GM21447 (cell line): ENCODE measurements around the gene CNOT3.

Source experiments
- ATAC-seq: cut with Tn5 transposase; IDR thresholded peaks from one replicate; pipeline ENCODE4 v1.9.1; 2021; ENCODE audit not compliant: unreplicated experiment

Gene CNOT3

GRCh38 chr19:54115109-54116063 lies 22.2 kb upstream of the CNOT3 start, which contains the start of the genes PRPF31 and TFPT:
TSS of gene PRPF31 (plus strand) at chr19:54115754. CDS start at chr19:54118279, 2,525 bp downstream.
TSS of gene TFPT (minus strand) at chr19:54115657. CDS start at chr19:54115269, 388 bp downstream.
- peak; percentile 78 for ATAC-seq

- ATAC-seq, result no peak
Observed at GRCh38 chr19:54121259-54121658, 16.3 kb upstream of the CNOT3 start.

- no peak for ATAC-seq
Observed at GRCh38 chr19:54123682-54124081, 13.9 kb upstream of the CNOT3 start.

GRCh38 chr19:54124393-54124792 lies 13.2 kb upstream of the CNOT3 start:
- no peak for ATAC-seq

GRCh38 chr19:54125713-54126112 lies 11.8 kb upstream of the CNOT3 start:
- ATAC-seq, result no peak

- ATAC-seq, result no peak
Observed at GRCh38 chr19:54127688-54128440, 9.7 kb upstream of the CNOT3 start.

- ATAC-seq, result no peak
Observed at GRCh38 chr19:54128441-54128725, 9.2 kb upstream of the CNOT3 start.

GRCh38 chr19:54128796-54129616 lies 8.6 kb upstream of the CNOT3 start:
- ATAC-seq, result no peak

GRCh38 chr19:54129617-54129996 lies 8.0 kb upstream of the CNOT3 start:
- no peak for ATAC-seq

- no peak for ATAC-seq
Observed at GRCh38 chr19:54133312-54133956, 4.1 kb upstream of the CNOT3 start.

- no peak for ATAC-seq
Observed at GRCh38 chr19:54133957-54134590, 3.5 kb upstream of the CNOT3 start.

GRCh38 chr19:54136086-54136863 lies 1.3 kb upstream of the CNOT3 start:
- no peak for ATAC-seq

- ATAC-seq, result peak; percentile 72
Observed at GRCh38 chr19:54136864-54137698, 481 bp upstream of the CNOT3 start.

GRCh38 chr19:54138489-54139256 lies 1.1 kb downstream of the CNOT3 start:
- ATAC-seq, result no peak

GRCh38 chr19:54141356-54141755 lies 3.8 kb downstream of the CNOT3 start:
- no peak for ATAC-seq

- no peak for ATAC-seq
Observed at GRCh38 chr19:54142166-54142780, 4.7 kb downstream of the CNOT3 start.

- ATAC-seq, result no peak
Observed at GRCh38 chr19:54145541-54146158, 8.1 kb downstream of the CNOT3 start.
